ENCODE measurements around the gene BUD23.

DNA sequence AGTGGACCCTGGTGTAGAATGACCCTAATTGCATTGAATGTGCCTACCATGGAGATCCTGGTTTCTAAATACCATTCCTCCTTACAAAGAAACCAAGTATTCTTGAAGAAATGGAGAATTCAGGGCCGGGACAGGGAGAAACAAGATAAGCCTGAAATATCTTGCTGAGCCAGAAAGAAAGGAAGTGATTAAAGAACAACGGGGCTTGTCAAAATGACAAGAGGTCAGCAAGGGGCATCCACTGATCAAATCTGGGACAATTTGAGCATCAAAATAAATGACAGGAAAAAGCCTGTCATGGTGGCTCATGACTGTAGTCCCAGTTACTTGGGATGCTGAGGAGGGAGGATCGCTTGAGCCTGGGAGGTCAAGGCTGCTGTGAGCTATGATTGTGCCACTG, 47.1 kb downstream of the BUD23 start:
- TF ChIP-seq CTCF (conservative IDR thresholded peaks at IDR 0.05; ENCODE audit: low read depth in 2 of 2) (no peak), EZH2 (IDR thresholded peaks at IDR 0.05; ENCODE audit: low read depth, unreplicated experiment) (no peak), CREB1 (CRISPR knock-in tag; IDR thresholded peaks at IDR 0.05; ENCODE audit: low read depth) (no peak), ZNF331 (CRISPR knock-in tag; IDR thresholded peaks at IDR 0.05; ENCODE audit: low read depth) (no peak), EZH2phosphoT487 (IDR thresholded peaks at IDR 0.05; ENCODE audit: unreplicated experiment) (no peak), ZNF114 (CRISPR knock-in tag; IDR thresholded peaks at IDR 0.05) (no peak), ETS1 (IDR thresholded peaks at IDR 0.05) (no peak), POLR2AphosphoS5 (IDR thresholded peaks at IDR 0.05; ENCODE audit: low read depth) (no peak), JUNB (IDR thresholded peaks at IDR 0.05; ENCODE audit: unreplicated experiment) (no peak), STAT1 (IDR thresholded peaks at IDR 0.05; ENCODE audit: unreplicated experiment) (no peak), ZNF462 (CRISPR knock-in tag; IDR thresholded peaks at IDR 0.05) (no peak)
- TF ChIP-seq, protein P1, sequence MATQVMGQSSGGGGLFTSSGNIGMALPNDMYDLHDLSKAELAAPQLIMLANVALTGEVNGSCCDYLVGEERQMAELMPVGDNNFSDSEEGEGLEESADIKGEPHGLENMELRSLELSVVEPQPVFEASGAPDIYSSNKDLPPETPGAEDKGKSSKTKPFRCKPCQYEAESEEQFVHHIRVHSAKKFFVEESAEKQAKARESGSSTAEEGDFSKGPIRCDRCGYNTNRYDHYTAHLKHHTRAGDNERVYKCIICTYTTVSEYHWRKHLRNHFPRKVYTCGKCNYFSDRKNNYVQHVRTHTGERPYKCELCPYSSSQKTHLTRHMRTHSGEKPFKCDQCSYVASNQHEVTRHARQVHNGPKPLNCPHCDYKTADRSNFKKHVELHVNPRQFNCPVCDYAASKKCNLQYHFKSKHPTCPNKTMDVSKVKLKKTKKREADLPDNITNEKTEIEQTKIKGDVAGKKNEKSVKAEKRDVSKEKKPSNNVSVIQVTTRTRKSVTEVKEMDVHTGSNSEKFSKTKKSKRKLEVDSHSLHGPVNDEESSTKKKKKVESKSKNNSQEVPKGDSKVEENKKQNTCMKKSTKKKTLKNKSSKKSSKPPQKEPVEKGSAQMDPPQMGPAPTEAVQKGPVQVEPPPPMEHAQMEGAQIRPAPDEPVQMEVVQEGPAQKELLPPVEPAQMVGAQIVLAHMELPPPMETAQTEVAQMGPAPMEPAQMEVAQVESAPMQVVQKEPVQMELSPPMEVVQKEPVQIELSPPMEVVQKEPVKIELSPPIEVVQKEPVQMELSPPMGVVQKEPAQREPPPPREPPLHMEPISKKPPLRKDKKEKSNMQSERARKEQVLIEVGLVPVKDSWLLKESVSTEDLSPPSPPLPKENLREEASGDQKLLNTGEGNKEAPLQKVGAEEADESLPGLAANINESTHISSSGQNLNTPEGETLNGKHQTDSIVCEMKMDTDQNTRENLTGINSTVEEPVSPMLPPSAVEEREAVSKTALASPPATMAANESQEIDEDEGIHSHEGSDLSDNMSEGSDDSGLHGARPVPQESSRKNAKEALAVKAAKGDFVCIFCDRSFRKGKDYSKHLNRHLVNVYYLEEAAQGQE (IDR thresholded peaks at IDR 0.05; ENCODE audit: unreplicated experiment): no peak

Measured in GM23338 (cell line).